Gastroesophageal sphincter (tissue), 4 donors: ENCODE measurements around the gene CCDC88C. TPM values are rescaled to one million over a fixed set of nuclear protein-coding genes. Genes with fewer than 3 reads are reported as not detected.

Experiments
- ATAC-seq: fragments of 150-250 bp; one replicate; pipeline ENCODE4 v1.9.1; 2016; ENCODE audit warnings: mild to moderate bottlenecking, moderate library complexity
- H3K27ac ChIP-seq, 4 donors: fragments of 200-600 bp; sonication (generic) in 3 of 4; 1 replicate in 3 of 4; 2 replicates in 1 of 4; pipeline ENCODE4 v1.5.1; 2016 to 2019
- H3K27me3 ChIP-seq: fragments of 200-600 bp; sonication (generic); one replicate; pipeline ENCODE4 v1.5.1; 2019
- H3K36me3 ChIP-seq, 2 donors: fragments of 200-600 bp; sonication (generic); one replicate each; pipeline ENCODE4 v1.5.1; 2019; ENCODE audit warnings: control low read depth in 1 of 2
- H3K4me1 ChIP-seq, 3 donors: fragments of 200-600 bp; sonication (generic); 1 replicate in 2 of 3; 2 replicates in 1 of 3; pipeline ENCODE4 v1.5.1; 2016 to 2019; ENCODE audit warnings: control low read depth in 2 of 3
- H3K4me3 ChIP-seq, 2 donors: fragments of 200-600 bp; sonication (generic); one replicate each; pipeline ENCODE4 v1.5.1; 2019; ENCODE audit warnings: mild to moderate bottlenecking in 1 of 2, moderate library complexity in 1 of 2
- H3K9me3 ChIP-seq, 3 donors: fragments of 200-600 bp; sonication (generic); one replicate each; pipeline ENCODE4 v1.5.1; 2017 to 2019; ENCODE audit warnings: control low read depth in 2 of 3
- CTCF ChIP-seq, 4 experiments: fragments of 200-600 bp in 2 of 4; fragments of 450-650 bp in 2 of 4; sonication (generic) in 1 of 4; IDR thresholded peaks; one replicate each; pipeline ENCODE4 v1.5.1; 2017 to 2019; ENCODE audit warnings: antibody characterized with exemption in 4 of 4, mild to moderate bottlenecking in 2 of 4, moderate library complexity in 2 of 4
- EP300 ChIP-seq: sonication (generic); formaldehyde crosslinking; IDR thresholded peaks from one replicate; pipeline ENCODE4 v1.6.1; 2017; ENCODE audit warnings: antibody characterized with exemption, mild to moderate bottlenecking
- POLR2A ChIP-seq, 2 donors: fragments of 450-650 bp; IDR thresholded peaks; one replicate each; pipeline ENCODE4 v1.6.1; 2017; ENCODE audit warnings: antibody characterized with exemption in 2 of 2, mild to moderate bottlenecking in 2 of 2, moderate library complexity in 1 of 2
- POLR2AphosphoS5 ChIP-seq: sonication (generic); formaldehyde crosslinking; IDR thresholded peaks from one replicate; pipeline ENCODE4 v1.6.1; 2017; ENCODE audit warnings: antibody characterized with exemption
- WGBS, 2 donors: methylation state at CpG; one replicate each; pipeline ENCODE4 v1.1.5; 2018; ENCODE audit warnings: low coverage in 1 of 2; 5-methylcytosine and 5-hydroxymethylcytosine counted together
- total RNA-seq, 4 donors: library from RNA; depleted of rRNA; stranded (reverse); fragments of >200 nt; gene quantifications; one replicate each; pipeline ENCODE4 v1.1.0, GENCODE V29; 2016

Gene CCDC88C
- total RNA-seq, 4 donors from 2014 or later: 2.0 to 10.1 (median 4.9) TPM

GRCh38 chr14:91273885-91274273 is 143.7 kb downstream of the CCDC88C start:
- ATAC-seq: no peak
- Histone ChIP-seq H3K36me3 (peaks cover 0 to 8% of the 10 kb centered on the region in 2 donors), H3K4me1 (peaks cover 0 to 12% (median 0%) of the 10 kb centered on the region in 3 donors), H3K9me3 (no peaks in the 10 kb centered on the region), H3K4me3 (no peak overlapping the region), H3K27me3 (no peaks in the 10 kb centered on the region), H3K27ac (no peak overlapping the region)
- TF ChIP-seq POLR2A (IDR thresholded peaks at IDR 0.05): no peak
- no peak for TF ChIP-seq EP300
- TF ChIP-seq CTCF (IDR thresholded peaks at IDR 0.05): no peak
- no peak for TF ChIP-seq POLR2AphosphoS5
- 82 to 100% methylated on average over 3 to 6 of the region's 13 CpGs for WGBS, 2 donors

- no peak overlapping the region for H3K27ac ChIP-seq
- no peaks in the 10 kb centered on the region for H3K27me3 ChIP-seq
- H3K36me3 ChIP-seq: peaks cover 0 to 8% of the 10 kb centered on the region in 2 donors
- ATAC-seq: no peak
- H3K4me3 ChIP-seq: no peak overlapping the region
- TF ChIP-seq CTCF (IDR thresholded peaks at IDR 0.05) (no peak), POLR2A (IDR thresholded peaks at IDR 0.05) (no peak), EP300 (no peak), POLR2AphosphoS5 (no peak)
- no peaks in the 10 kb centered on the region for H3K9me3 ChIP-seq
- peaks cover 0 to 12% (median 0%) of the 10 kb centered on the region in 3 donors for H3K4me1 ChIP-seq
- WGBS, 2 donors: no CpG with 5 or more reads among the region's 27 CpGs
Measured at GRCh38 chr14:91273273-91273884, 144.2 kb downstream of the CCDC88C start.

GRCh38 chr14:91272341-91273272 is 145.0 kb downstream of the CCDC88C start:
- ATAC-seq: no peak
- WGBS, 2 donors: 80 to 100% methylated on average over 3 to 5 of the region's 43 CpGs
- Histone ChIP-seq H3K27me3 (no peaks in the 10 kb centered on the region), H3K9me3 (no peaks in the 10 kb centered on the region), H3K36me3 (peaks cover 0 to 3% of the 10 kb centered on the region in 2 donors), H3K4me3 (no peak overlapping the region), H3K4me1 (peaks cover 0 to 12% (median 0%) of the 10 kb centered on the region in 3 donors), H3K27ac (no peak overlapping the region)
- TF ChIP-seq CTCF (IDR thresholded peaks at IDR 0.05): no peak
- TF ChIP-seq EP300: no peak
- no peak for TF ChIP-seq POLR2AphosphoS5
- no peak for TF ChIP-seq POLR2A (IDR thresholded peaks at IDR 0.05)

- Histone ChIP-seq H3K27me3 (no peaks in the 10 kb centered on the region), H3K27ac (no peak overlapping the region), H3K9me3 (no peaks in the 10 kb centered on the region), H3K4me1 (peaks cover 0 to 12% (median 0%) of the 10 kb centered on the region in 3 donors), H3K4me3 (no peak overlapping the region), H3K36me3 (no peaks in the 10 kb centered on the region)
- 89 to 97% methylated on average over 5 to 8 of the region's 9 CpGs for WGBS, 2 donors
- no peak for ATAC-seq
- TF ChIP-seq POLR2AphosphoS5: no peak
- TF ChIP-seq POLR2A (IDR thresholded peaks at IDR 0.05): no peak
- TF ChIP-seq CTCF (IDR thresholded peaks at IDR 0.05): no peak
- TF ChIP-seq EP300: no peak
Measured at GRCh38 chr14:91271639-91272038, 146.0 kb downstream of the CCDC88C start.
